Measurements from ENCODE around the gene CELA3A. TPM values are rescaled to one million over a fixed set of nuclear protein-coding genes. Genes with fewer than 3 reads are reported as not detected.
"Not testable (repeated sequence)": the region's sequence is repeated elsewhere in the genome, so short reads cannot be mapped to it uniquely, and the experiment has no call there.

Gene CELA3A
- total and polyA plus RNA-seq, 2 of the 8 experiments (the other 6 are each of a cell fraction or from before 2014, with no cell fraction given), result not detected

DNA sequence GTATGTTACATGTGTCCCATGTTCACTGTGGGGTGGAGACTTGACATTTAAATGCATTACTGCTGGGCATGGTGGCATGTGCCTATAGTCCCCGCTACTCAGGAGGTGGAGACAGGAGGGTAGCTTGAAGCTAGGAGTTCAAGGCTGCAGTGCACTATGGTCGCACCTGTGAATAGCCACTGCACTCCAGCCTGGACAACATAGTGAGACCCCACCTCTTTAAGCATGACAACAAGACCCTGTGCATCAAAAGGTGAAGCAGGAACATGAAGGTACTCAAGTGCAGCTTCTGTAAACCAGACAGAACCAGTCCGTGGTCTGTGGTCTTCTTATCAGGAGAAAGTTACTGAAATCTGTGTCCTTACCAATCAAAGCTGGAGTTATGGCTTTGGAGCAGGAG is 9.3 kb upstream of the CELA3A start:
- H3K4me1 ChIP-seq (replicated peaks in 1 of 4; ENCODE audit: control insufficient read depth in 3 of 4, insufficient read depth in 4 of 4, low read length in 3 of 4); H4K5ac ChIP-seq (ENCODE audit: insufficient read length, low read depth, low read length); H3K4ac ChIP-seq (replicated peaks; ENCODE audit: insufficient read length, low read depth, low read length); H3K56ac ChIP-seq (replicated peaks; ENCODE audit: insufficient read length, low read depth, low read length); H3K27me3 ChIP-seq (replicated peaks in 1 of 4; ENCODE audit: control insufficient read depth in 3 of 4, extremely low read depth in 1 of 4, insufficient read depth in 3 of 4, low read length in 3 of 4); H3K36me3 ChIP-seq (ENCODE audit: control insufficient read depth in 2 of 4, insufficient read depth in 4 of 4, low read length in 3 of 4); H3K9ac ChIP-seq (replicated peaks in 1 of 4; ENCODE audit: extremely low read depth in 1 of 4, low read depth in 3 of 4, low read length in 3 of 4); H3K79me2 ChIP-seq (ENCODE audit: control insufficient read depth in 1 of 2, insufficient read depth in 2 of 2, low read length in 2 of 2); FAIRE-seq; H2AFZ ChIP-seq (ENCODE audit: low read length); H3K23ac ChIP-seq (ENCODE audit: insufficient read length); H2BK15ac ChIP-seq (ENCODE audit: low read length); H3K27ac ChIP-seq (ENCODE audit: low read depth, low read length); H4K8ac ChIP-seq (ENCODE audit: extremely low read depth, insufficient read depth, low read length); H3K23me2 ChIP-seq (ENCODE audit: low read depth, low read length); H3K4me2 ChIP-seq (ENCODE audit: insufficient read depth in 1 of 2, low read depth in 2 of 2, low read length in 2 of 2); H2AK5ac ChIP-seq (ENCODE audit: low read depth, low read length); DNase-seq (ENCODE audit: low read depth in 1 of 2, low spot score in 2 of 2); H4K91ac ChIP-seq (replicated peaks; ENCODE audit: insufficient read length, low read length); H2BK12ac ChIP-seq (ENCODE audit: low read depth, low read length); H3K14ac ChIP-seq (ENCODE audit: insufficient read length); H2BK5ac ChIP-seq (ENCODE audit: low read depth, low read length); H3K79me1 ChIP-seq (ENCODE audit: low read depth, low read length); H3K9me3 ChIP-seq (ENCODE audit: insufficient read depth in 2 of 2, low read depth in 1 of 2, low read length in 1 of 2); H3K18ac ChIP-seq (ENCODE audit: extremely low read depth, low read length); H2BK20ac ChIP-seq (ENCODE audit: low read length); H4K20me1 ChIP-seq (replicated peaks in 1 of 2; ENCODE audit: control insufficient read depth in 1 of 2, insufficient read depth in 2 of 2, low read length in 2 of 2); H3K4me3 ChIP-seq (ENCODE audit: extremely low read depth in 1 of 4, insufficient read depth in 2 of 4, low read depth in 3 of 4, low read length in 4 of 4); H2BK120ac ChIP-seq (replicated peaks; ENCODE audit: low read depth, low read length): not testable (repeated sequence)
- ChIA-PET POLR2A (ENCODE audit: partially characterized antibody) (interaction anchor here (0.9 kb wide), 1 partner anchor 32 kb away, joined by 3 read pairs; no protein-coding TSS in a partner anchor), CTCF (ENCODE audit: partially characterized antibody) (interaction anchor here (0.6 to 1.3 kb wide), 4 partner anchors 12 to 436 kb away, joined by 3 to 4 read pairs (median 3); no protein-coding TSS in a partner anchor)
- 90% methylated on average over 2 of the region's 3 CpGs; no CpG with 5 or more reads in 1 of the 2 experiments for WGBS, 2 experiments (ENCODE audit: extremely low coverage in 1 of 2, insufficient coverage in 1 of 2, insufficient read length in 1 of 2, insufficient replicate concordance in 2 of 2, low coverage in 1 of 2, low lambda C conversion rate in 2 of 2, missing lambda C conversion rate in 1 of 2)

DNA sequence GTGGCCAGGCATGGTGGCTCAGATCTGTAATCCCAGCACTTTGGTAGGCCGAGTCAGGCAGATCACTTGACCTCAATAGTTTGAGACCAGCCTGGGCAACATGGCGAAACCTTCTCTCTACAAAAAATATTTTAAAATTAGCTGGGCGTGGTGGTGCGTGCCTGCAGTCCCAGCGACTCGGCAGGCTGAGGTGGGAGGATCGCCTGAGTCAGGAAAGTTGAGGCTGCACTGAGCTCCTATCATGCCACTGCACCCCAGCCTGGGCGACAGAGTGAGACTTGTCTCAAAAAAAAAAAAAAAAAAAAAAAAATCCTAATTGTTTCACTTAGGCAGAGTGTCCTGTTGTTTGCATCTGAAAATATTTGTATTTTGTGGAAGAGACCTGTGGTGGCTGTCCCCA is 6.7 kb upstream of the CELA3A start:
- H3K23me2 ChIP-seq (ENCODE audit: low read depth, low read length); H3K27me3 ChIP-seq (replicated peaks in 1 of 4; ENCODE audit: control insufficient read depth in 3 of 4, extremely low read depth in 1 of 4, insufficient read depth in 3 of 4, low read length in 3 of 4); H3K4ac ChIP-seq (replicated peaks; ENCODE audit: insufficient read length, low read depth, low read length); H3K56ac ChIP-seq (replicated peaks; ENCODE audit: insufficient read length, low read depth, low read length); H3K4me1 ChIP-seq (replicated peaks in 1 of 4; ENCODE audit: control insufficient read depth in 3 of 4, insufficient read depth in 4 of 4, low read length in 3 of 4); H2BK15ac ChIP-seq (ENCODE audit: low read length); H3K18ac ChIP-seq (ENCODE audit: extremely low read depth, low read length); H2AK5ac ChIP-seq (ENCODE audit: low read depth, low read length); DNase-seq (ENCODE audit: low read depth in 1 of 2, low spot score in 2 of 2); H3K27ac ChIP-seq (ENCODE audit: low read depth, low read length); H3K9ac ChIP-seq (replicated peaks in 1 of 4; ENCODE audit: extremely low read depth in 1 of 4, low read depth in 3 of 4, low read length in 3 of 4); H3K4me3 ChIP-seq (ENCODE audit: extremely low read depth in 1 of 4, insufficient read depth in 2 of 4, low read depth in 3 of 4, low read length in 4 of 4); H4K20me1 ChIP-seq (replicated peaks in 1 of 2; ENCODE audit: control insufficient read depth in 1 of 2, insufficient read depth in 2 of 2, low read length in 2 of 2); H2BK20ac ChIP-seq (ENCODE audit: low read length); H3K79me1 ChIP-seq (ENCODE audit: low read depth, low read length); H3K4me2 ChIP-seq (ENCODE audit: insufficient read depth in 1 of 2, low read depth in 2 of 2, low read length in 2 of 2); H2BK12ac ChIP-seq (ENCODE audit: low read depth, low read length); H2BK5ac ChIP-seq (ENCODE audit: low read depth, low read length); H3K36me3 ChIP-seq (ENCODE audit: control insufficient read depth in 2 of 4, insufficient read depth in 4 of 4, low read length in 3 of 4); H2BK120ac ChIP-seq (replicated peaks; ENCODE audit: low read depth, low read length); H3K14ac ChIP-seq (ENCODE audit: insufficient read length); H3K23ac ChIP-seq (ENCODE audit: insufficient read length); H3K9me3 ChIP-seq (ENCODE audit: insufficient read depth in 2 of 2, low read depth in 1 of 2, low read length in 1 of 2); H4K5ac ChIP-seq (ENCODE audit: insufficient read length, low read depth, low read length); FAIRE-seq; H3K79me2 ChIP-seq (ENCODE audit: control insufficient read depth in 1 of 2, insufficient read depth in 2 of 2, low read length in 2 of 2); POLR2A ChIA-PET (ENCODE audit: partially characterized antibody); H2AFZ ChIP-seq (ENCODE audit: low read length); H4K8ac ChIP-seq (ENCODE audit: extremely low read depth, insufficient read depth, low read length); H4K91ac ChIP-seq (replicated peaks; ENCODE audit: insufficient read length, low read length): not testable (repeated sequence)
- CTCF ChIA-PET (ENCODE audit: partially characterized antibody), result interaction anchor here (0.6 to 1.2 kb wide), 2 partner anchors 317 to 618 kb away, joined by 3 read pairs; no protein-coding TSS in a partner anchor
- WGBS, 2 experiments (ENCODE audit: extremely low coverage in 1 of 2, insufficient coverage in 1 of 2, insufficient read length in 1 of 2, insufficient replicate concordance in 2 of 2, low coverage in 1 of 2, low lambda C conversion rate in 2 of 2, missing lambda C conversion rate in 1 of 2), result 89% methylated on average over 8 of the region's 8 CpGs; no CpG with 5 or more reads in 1 of the 2 experiments
